Measurements from ENCODE around the gene USP1. TPM values are rescaled to one million over a fixed set of nuclear protein-coding genes. Genes with fewer than 3 reads are reported as not detected.

The USP1 gene, protein sequence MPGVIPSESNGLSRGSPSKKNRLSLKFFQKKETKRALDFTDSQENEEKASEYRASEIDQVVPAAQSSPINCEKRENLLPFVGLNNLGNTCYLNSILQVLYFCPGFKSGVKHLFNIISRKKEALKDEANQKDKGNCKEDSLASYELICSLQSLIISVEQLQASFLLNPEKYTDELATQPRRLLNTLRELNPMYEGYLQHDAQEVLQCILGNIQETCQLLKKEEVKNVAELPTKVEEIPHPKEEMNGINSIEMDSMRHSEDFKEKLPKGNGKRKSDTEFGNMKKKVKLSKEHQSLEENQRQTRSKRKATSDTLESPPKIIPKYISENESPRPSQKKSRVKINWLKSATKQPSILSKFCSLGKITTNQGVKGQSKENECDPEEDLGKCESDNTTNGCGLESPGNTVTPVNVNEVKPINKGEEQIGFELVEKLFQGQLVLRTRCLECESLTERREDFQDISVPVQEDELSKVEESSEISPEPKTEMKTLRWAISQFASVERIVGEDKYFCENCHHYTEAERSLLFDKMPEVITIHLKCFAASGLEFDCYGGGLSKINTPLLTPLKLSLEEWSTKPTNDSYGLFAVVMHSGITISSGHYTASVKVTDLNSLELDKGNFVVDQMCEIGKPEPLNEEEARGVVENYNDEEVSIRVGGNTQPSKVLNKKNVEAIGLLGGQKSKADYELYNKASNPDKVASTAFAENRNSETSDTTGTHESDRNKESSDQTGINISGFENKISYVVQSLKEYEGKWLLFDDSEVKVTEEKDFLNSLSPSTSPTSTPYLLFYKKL
- total RNA-seq, result 68.0 and 69.8 TPM in 2 replicates

DNA sequence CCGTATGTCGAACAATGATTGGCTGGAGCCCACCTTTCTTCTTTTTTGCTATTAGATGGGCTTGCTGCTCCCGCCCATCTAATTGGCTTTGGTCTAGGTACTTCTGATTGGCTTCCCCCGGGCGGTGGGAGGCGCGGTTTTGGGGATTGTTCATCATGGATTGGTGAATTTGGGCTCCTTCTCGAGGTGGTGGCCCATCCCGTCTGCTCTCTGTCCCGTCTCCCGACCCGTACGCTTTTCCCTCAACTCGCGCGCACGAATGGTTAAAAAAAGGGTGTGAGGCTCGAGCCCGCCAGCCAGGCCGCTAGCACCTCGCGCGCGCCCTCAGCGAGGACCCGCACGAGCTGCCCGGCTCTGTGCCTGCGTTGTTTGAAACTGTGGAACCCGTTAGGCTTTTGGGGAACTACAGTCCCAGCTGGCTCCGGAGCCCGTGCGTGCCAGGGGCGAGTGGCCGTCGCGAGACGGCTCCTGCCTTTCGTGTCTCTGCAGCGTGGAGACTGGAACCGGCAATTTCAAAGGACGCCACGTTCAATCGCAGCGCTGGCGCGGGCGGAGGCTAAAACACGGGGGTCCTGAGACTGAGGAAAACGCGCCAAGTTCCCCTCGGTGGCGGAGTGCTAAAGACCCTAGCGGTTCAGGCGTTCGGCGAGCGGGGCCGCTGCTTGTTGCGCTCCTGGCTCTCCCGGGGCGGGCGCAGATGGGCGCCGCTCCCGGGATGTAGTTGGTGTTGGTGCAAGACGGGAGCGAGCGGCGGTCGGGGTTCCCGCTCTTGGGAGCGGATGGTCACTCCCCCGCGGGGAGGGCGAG lies at the start of gene USP1:
Gene USP1, plus strand, starts transcription at position 584 of the 807 bp plus-strand sequence. CDS start 2,819 bp downstream, outside the sequence.
- peak; percentile 99 for DNase-seq (ENCODE audit: low spot score)
- Mint-ChIP-seq H3K4me1 (ENCODE audit: low read depth) (peaks cover 26% of the 10 kb centered on the region), H3K36me3 (ENCODE audit: low read depth) (peaks cover 30% of the 10 kb centered on the region), H3K27me3 (ENCODE audit: low read depth) (no peaks in the 10 kb centered on the region), H3K27ac (peak within 1 kb of the TSS; percentile 97), H3K9me3 (no peaks in the 10 kb centered on the region), H3K4me3 (ENCODE audit: low read depth) (peak within 1 kb of the TSS; percentile 95)
- intact Hi-C loops (cut with micrococcal nuclease), result loop anchor here (1.0 to 10.0 kb wide), 6 partner anchors 14 to 1088 kb away; partner anchors contain the start of genes ALG6, ATG4C, DOCK7 and EFCAB7

DNA sequence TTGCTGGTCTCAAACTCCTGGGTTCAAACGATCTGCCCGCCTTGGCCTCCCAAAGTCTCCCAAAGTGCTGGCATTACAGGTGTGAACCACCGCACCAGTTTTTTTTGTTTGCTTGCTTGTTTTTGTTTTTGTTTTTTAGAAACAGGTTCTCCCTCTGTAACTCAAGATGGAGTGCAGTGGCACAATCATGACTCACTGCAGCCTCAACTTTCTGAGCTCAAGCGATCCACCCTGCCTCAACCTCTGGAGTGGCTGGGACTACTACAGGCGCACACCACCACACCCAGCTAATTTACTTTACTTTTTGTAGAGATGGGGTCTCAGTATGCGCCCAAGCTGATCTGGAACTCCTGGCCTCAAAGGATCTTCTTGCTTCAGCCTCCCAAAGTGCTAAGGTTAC lies 47.3 kb upstream of the USP1 start:
- no peaks in the 10 kb centered on the region for H3K9me3 Mint-ChIP-seq
- no peaks in the 10 kb centered on the region for H3K36me3 Mint-ChIP-seq (ENCODE audit: low read depth)
- H3K4me1 Mint-ChIP-seq (ENCODE audit: low read depth), result no peaks in the 10 kb centered on the region
- H3K27me3 Mint-ChIP-seq (ENCODE audit: low read depth), result peaks cover 7% of the 10 kb centered on the region
- intact Hi-C loops (cut with micrococcal nuclease), result no loop called here
- H3K4me3 Mint-ChIP-seq (ENCODE audit: low read depth), result no peak overlapping the region
- no peak for DNase-seq (ENCODE audit: low spot score)
- no peak overlapping the region for H3K27ac Mint-ChIP-seq

DNA sequence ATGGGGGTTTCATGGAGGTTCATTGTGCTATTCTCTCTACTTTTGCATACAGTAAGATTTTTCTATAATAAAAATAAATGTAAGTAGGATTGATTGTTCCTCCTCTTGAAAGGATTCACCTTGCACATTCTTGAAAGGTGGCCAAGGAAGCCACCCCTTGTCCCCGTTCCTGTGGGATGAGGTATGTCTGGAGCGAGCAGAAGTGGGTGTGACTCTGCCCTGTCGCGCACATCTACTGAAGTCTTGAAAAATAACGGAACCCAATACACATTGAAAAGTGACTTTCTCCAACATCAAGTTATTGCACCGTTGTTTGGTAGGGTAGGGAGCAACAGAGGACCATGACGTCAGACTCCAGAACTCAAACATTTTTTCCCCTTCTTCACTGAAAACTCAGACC lies 46.8 kb upstream of the USP1 start:
- H3K27me3 Mint-ChIP-seq (ENCODE audit: low read depth), result peaks cover 7% of the 10 kb centered on the region
- no peak overlapping the region for H3K27ac Mint-ChIP-seq
- DNase-seq (ENCODE audit: low spot score), result no peak
- H3K36me3 Mint-ChIP-seq (ENCODE audit: low read depth), result no peaks in the 10 kb centered on the region
- H3K4me3 Mint-ChIP-seq (ENCODE audit: low read depth), result no peak overlapping the region
- H3K9me3 Mint-ChIP-seq, result no peaks in the 10 kb centered on the region
- H3K4me1 Mint-ChIP-seq (ENCODE audit: low read depth), result no peaks in the 10 kb centered on the region
- intact Hi-C loops (cut with micrococcal nuclease), result no loop called here

DNA sequence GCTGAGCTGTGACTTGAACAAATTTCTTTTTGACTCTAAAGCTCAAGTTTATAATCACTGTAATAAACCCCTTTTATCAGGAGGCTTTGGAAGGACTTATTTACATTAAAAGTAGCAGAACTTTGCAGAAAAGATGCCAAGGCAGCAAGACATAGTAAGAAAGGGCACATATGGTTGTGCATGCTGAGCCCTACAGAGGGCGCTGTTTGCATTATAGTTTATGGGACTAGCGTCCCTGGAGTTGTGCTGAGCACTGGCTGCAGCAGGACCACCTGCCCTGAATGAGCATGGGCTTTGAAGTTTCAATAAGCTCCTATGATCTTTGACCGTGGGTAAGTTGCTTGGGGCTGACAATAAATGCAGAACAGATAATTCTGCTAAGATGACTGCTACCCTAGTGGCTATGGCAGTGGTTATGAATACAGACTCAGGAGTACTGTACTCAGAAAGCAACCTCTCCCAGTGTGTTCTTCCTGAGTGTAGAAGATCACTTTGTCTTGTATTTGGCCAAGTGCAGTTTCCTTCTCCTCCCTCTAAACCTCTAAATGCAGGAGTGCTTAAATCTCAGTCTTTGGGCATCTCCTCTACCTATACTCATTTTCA lies 45.4 kb upstream of the USP1 start:
- no peak for DNase-seq (ENCODE audit: low spot score)
- intact Hi-C loops (cut with micrococcal nuclease), result no loop called here
- Mint-ChIP-seq H3K36me3 (ENCODE audit: low read depth) (no peaks in the 10 kb centered on the region), H3K4me1 (ENCODE audit: low read depth) (no peaks in the 10 kb centered on the region), H3K9me3 (no peaks in the 10 kb centered on the region), H3K27ac (no peak overlapping the region), H3K4me3 (ENCODE audit: low read depth) (no peak overlapping the region), H3K27me3 (ENCODE audit: low read depth) (peaks cover 7% of the 10 kb centered on the region)

DNA sequence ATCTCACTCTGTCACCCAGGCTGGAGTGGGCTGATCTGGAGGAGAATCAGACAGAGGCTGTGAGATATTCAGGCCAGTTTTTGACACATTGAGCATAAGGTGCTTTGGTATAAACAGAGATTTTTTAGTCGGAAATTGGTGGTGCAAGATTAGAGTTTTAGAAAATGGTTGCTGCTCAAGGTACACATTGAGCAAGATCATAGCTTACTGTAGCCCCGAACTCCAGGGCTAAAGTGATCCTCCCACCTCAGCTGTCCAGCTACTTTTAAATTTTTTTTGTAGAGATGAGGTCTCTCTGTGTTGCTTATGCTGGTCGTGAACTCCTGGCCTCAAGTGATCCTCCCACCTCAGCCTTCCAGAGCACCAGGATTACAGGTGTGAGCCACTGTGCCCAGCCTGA lies 43.9 kb upstream of the USP1 start:
- Mint-ChIP-seq H3K27me3 (ENCODE audit: low read depth) (peaks cover 7% of the 10 kb centered on the region), H3K27ac (no peak overlapping the region), H3K36me3 (ENCODE audit: low read depth) (no peaks in the 10 kb centered on the region), H3K9me3 (no peaks in the 10 kb centered on the region), H3K4me1 (ENCODE audit: low read depth) (no peaks in the 10 kb centered on the region), H3K4me3 (ENCODE audit: low read depth) (no peak overlapping the region)
- no peak for DNase-seq (ENCODE audit: low spot score)
- intact Hi-C loops (cut with micrococcal nuclease), result no loop called here

DNA sequence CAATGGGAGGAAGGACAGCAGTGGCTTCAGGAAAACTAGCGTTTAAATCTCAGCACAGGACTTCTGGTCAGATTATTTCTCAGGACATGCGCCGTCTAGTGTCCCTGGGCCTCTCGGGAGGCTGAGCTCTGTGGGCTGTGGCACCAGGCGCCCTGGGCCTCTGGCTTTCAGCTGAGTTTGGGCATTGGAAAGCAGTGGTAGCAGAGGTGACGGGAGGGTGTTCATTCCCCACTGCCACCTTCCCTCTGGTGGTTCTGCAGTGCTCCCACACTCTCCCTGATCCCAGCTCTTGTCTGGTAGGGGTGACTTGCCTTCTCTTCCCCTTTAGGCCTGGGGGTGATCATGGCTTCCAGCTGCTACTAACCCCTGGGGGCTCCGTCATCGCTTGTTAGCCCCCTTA lies 42.2 kb upstream of the USP1 start:
- Mint-ChIP-seq H3K36me3 (ENCODE audit: low read depth) (no peaks in the 10 kb centered on the region), H3K4me1 (ENCODE audit: low read depth) (no peaks in the 10 kb centered on the region), H3K27ac (no peak overlapping the region), H3K4me3 (ENCODE audit: low read depth) (no peak overlapping the region), H3K27me3 (ENCODE audit: low read depth) (peaks cover 7% of the 10 kb centered on the region), H3K9me3 (no peaks in the 10 kb centered on the region)
- no peak for DNase-seq (ENCODE audit: low spot score)
- intact Hi-C loops (cut with micrococcal nuclease), result no loop called here

DNA sequence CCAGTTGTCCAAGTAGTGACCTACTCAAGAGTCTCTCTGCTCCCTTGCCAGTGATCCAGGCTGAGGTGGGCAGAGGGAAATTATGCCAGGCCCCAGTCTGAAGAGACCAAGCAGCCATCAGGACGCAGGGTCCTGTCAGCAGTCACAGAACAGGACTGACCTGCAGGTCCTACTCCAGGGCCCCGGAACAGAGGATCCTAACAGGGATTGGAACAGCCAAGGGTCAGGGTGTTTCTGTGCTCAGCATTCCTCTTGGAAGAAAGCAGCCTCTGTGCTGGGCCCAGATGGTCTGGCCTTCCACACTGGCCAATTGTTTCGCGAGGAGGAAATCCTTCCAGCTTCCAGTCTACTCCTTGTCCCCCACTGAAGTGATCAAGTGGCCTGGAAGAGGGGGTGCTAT lies 41.6 kb upstream of the USP1 start:
- Mint-ChIP-seq H3K4me1 (ENCODE audit: low read depth) (no peaks in the 10 kb centered on the region), H3K36me3 (ENCODE audit: low read depth) (no peaks in the 10 kb centered on the region), H3K9me3 (no peaks in the 10 kb centered on the region), H3K27ac (no peak overlapping the region), H3K4me3 (ENCODE audit: low read depth) (no peak overlapping the region), H3K27me3 (ENCODE audit: low read depth) (peaks cover 7% of the 10 kb centered on the region)
- DNase-seq (ENCODE audit: low spot score), result no peak
- intact Hi-C loops (cut with micrococcal nuclease), result no loop called here

DNA sequence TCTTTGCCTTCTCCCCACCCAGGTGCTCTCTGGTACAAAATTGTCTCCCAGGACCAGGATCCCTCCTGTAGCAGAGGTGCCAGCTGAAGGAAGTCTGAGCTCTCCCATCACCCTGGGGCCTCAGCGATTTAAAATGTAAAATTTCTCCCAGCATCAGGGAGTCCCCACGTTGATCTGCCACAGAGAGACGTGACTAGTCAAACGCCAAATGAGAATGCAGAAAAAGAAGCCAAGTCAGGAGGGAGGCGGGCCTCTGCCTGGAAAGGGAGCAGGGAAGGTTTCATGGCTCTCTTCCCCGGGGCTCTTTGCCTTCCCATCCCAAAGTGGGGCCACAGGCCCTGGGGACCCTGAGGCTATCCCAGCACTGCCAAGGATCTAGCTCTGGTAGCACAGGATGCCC lies 40.0 kb upstream of the USP1 start:
- H3K4me1 Mint-ChIP-seq (ENCODE audit: low read depth), result no peaks in the 10 kb centered on the region
- no peaks in the 10 kb centered on the region for H3K9me3 Mint-ChIP-seq
- H3K27me3 Mint-ChIP-seq (ENCODE audit: low read depth), result peaks cover 7% of the 10 kb centered on the region

DNA sequence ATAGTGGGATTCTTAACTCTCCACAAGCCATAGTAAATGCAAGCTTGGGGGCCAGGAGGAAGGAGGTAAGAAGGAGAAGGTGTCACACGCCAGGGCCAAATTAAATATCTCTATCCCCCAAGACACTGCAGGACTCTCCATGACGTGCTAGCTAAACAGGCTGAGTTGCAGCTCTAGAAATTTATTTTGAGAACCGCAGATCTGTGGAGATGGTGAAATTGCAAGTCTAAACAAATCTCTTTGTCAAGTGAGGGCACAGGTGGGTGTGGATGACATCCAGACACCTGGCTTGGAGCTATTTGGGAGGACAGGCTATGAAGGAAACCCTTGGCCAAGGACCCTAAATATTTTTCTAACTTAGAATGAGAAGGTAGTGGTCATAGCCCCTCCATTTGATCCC lies 39.5 kb upstream of the USP1 start:
- H3K36me3 Mint-ChIP-seq (ENCODE audit: low read depth), result no peaks in the 10 kb centered on the region

More for the DNA sequence above, 40.0 kb upstream of the USP1 start:
- no peak overlapping the region for H3K27ac Mint-ChIP-seq
- no peak overlapping the region for H3K4me3 Mint-ChIP-seq (ENCODE audit: low read depth)
- intact Hi-C loops (cut with micrococcal nuclease), result no loop called here
- no peak for DNase-seq (ENCODE audit: low spot score)
- H3K36me3 Mint-ChIP-seq (ENCODE audit: low read depth), result no peaks in the 10 kb centered on the region

DNA sequence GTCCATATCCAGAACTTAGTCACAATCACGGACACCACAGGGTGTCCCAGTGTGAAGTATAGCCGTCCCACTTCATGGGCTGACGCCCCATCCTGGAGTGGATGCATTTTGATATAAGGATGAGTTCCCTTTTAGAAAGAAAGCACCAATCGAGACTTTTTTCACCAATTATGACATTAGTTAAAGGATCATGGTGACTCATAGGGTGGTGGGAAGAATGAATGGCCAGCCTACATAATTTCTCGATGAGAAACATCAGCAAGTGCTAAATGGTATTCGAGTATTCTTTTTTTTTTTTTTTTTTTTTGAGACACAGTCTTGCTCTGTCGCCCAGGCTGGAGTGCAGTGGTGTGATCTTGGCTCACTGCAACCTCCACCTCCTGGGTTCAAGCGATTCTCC lies 38.5 kb upstream of the USP1 start:
- Mint-ChIP-seq H3K9me3 (no peaks in the 10 kb centered on the region), H3K27ac (no peak overlapping the region), H3K4me3 (ENCODE audit: low read depth) (no peak overlapping the region), H3K36me3 (ENCODE audit: low read depth) (no peaks in the 10 kb centered on the region), H3K27me3 (ENCODE audit: low read depth) (peaks cover 5% of the 10 kb centered on the region), H3K4me1 (ENCODE audit: low read depth) (no peaks in the 10 kb centered on the region)
- intact Hi-C loops (cut with micrococcal nuclease), result no loop called here
- DNase-seq (ENCODE audit: low spot score), result no peak

More for the DNA sequence above, 39.5 kb upstream of the USP1 start:
- intact Hi-C loops (cut with micrococcal nuclease), result no loop called here
- H3K27ac Mint-ChIP-seq, result no peak overlapping the region
- H3K27me3 Mint-ChIP-seq (ENCODE audit: low read depth), result peaks cover 5% of the 10 kb centered on the region
- no peaks in the 10 kb centered on the region for H3K9me3 Mint-ChIP-seq
- no peak overlapping the region for H3K4me3 Mint-ChIP-seq (ENCODE audit: low read depth)
- no peaks in the 10 kb centered on the region for H3K4me1 Mint-ChIP-seq (ENCODE audit: low read depth)
- DNase-seq (ENCODE audit: low spot score), result no peak

DNA sequence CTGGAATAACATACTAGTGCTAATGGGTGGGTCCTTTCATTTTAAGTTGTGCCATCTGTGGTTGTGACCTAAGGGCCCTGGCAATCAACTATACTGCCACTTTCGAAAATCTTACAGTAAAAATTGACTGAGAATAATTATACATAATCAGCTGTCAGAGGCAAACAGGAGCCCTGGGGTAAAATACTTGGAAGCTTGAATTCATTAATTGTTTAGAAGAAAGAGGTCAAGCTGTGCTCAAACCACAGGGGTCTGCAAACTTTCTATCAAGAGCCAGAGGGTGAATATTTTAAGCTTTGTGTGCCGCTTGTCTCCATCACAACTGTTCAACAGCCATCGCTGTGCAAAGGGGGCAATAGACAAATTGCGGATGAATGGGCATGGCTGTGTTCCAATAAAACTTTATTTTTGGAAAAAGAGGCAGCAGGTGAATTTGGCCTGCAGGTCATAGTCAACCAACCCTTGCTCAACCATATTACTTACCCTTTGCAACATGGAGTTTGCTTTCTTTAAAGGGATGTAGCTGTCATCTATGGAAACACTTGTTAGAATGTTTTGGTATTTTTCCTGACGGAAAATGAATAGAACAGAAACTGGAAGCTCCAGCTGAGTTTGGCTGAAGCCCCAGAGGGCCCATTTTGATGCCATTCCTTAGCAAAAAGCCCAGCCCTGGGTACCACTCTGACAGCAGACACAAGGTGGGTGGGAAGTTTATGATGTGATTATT lies 35.7 kb upstream of the USP1 start:
- Mint-ChIP-seq H3K4me3 (ENCODE audit: low read depth) (no peak overlapping the region), H3K9me3 (no peaks in the 10 kb centered on the region), H3K36me3 (ENCODE audit: low read depth) (no peaks in the 10 kb centered on the region), H3K4me1 (ENCODE audit: low read depth) (no peaks in the 10 kb centered on the region), H3K27ac (no peak overlapping the region), H3K27me3 (ENCODE audit: low read depth) (peaks cover 6% of the 10 kb centered on the region)
- DNase-seq (ENCODE audit: low spot score), result no peak
- intact Hi-C loops (cut with micrococcal nuclease), result no loop called here

DNA sequence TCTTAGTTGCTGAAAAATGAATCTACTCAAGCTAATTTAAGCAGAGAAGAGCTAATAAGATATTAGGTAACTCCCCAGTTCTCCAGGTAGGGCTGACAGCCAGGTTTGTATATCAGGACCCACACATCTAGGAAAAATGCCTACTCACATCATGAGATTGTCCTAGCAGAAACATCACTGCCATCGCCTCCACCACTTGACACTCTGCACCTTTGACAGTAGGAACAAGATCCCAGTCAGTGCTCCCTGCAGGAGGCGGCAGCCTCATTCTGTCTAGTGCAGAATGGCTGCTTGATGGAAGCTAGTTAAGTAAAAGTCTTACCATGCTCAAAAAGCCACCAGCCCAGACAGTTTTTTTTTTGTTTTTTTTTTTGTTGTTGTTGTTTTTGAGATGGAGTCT lies 31.6 kb upstream of the USP1 start:
- Mint-ChIP-seq H3K27ac (no peak overlapping the region), H3K9me3 (no peaks in the 10 kb centered on the region), H3K36me3 (ENCODE audit: low read depth) (no peaks in the 10 kb centered on the region), H3K4me1 (ENCODE audit: low read depth) (no peaks in the 10 kb centered on the region), H3K4me3 (ENCODE audit: low read depth) (no peak overlapping the region), H3K27me3 (ENCODE audit: low read depth) (peaks cover 6% of the 10 kb centered on the region)
- DNase-seq (ENCODE audit: low spot score), result no peak
- intact Hi-C loops (cut with micrococcal nuclease), result no loop called here

All from activated T-helper 2 cell treated with anti-CD3 and anti-CD28 coated beads, Interferon-gamma antibody, Interleukin-2, Interleukin-4, amounts not matched to agents 10 μg/mL and 5 μg/mL and 100 μg/mL, durations not matched to agents 14 hours and 24 hours and 36 hours (primary cell).